GM19324 (cell line): ENCODE results near the gene DAPK1.

Experiments
- ATAC-seq: cut with Tn5 transposase; IDR thresholded peaks from one replicate; pipeline ENCODE4 v1.9.1; 2021; ENCODE audit warnings: mild to moderate bottlenecking, moderate library complexity; ENCODE audit not compliant: unreplicated experiment, low FRiP score

The DAPK1 gene

GRCh38 chr9:87497604-87498045, at the start of gene DAPK1:
TSS of gene DAPK1 (plus strand) at chr9:87497867. CDS start at chr9:87499078, 1,211 bp downstream.
- ATAC-seq, result peak; percentile 63

GRCh38 chr9:87451149-87451548, 46.5 kb upstream of the DAPK1 start:
- ATAC-seq, result no peak

GRCh38 chr9:87455407-87455806, 42.3 kb upstream of the DAPK1 start:
- no peak for ATAC-seq

- no peak for ATAC-seq
These were observed 36.4 kb upstream of the DAPK1 start for GRCh38 chr9:87461256-87461655.

GRCh38 chr9:87464110-87464991, 33.3 kb upstream of the DAPK1 start:
- ATAC-seq, result peak; percentile 60

- no peak for ATAC-seq
These were observed 32.7 kb upstream of the DAPK1 start for GRCh38 chr9:87464992-87465378.

GRCh38 chr9:87465816-87466215, 31.9 kb upstream of the DAPK1 start:
- ATAC-seq, result no peak

- ATAC-seq, result no peak
These were observed 30.5 kb upstream of the DAPK1 start for GRCh38 chr9:87467187-87467586.

GRCh38 chr9:87469793-87470465, 27.7 kb upstream of the DAPK1 start:
- no peak for ATAC-seq

GRCh38 chr9:87471746-87472145, 25.9 kb upstream of the DAPK1 start:
- no peak for ATAC-seq

- no peak for ATAC-seq
These were observed 22.2 kb upstream of the DAPK1 start for GRCh38 chr9:87475463-87475862.

- no peak for ATAC-seq
These were observed 19.3 kb upstream of the DAPK1 start for GRCh38 chr9:87478226-87478992.

GRCh38 chr9:87479801-87480201, 17.9 kb upstream of the DAPK1 start:
- ATAC-seq, result peak; percentile 76

GRCh38 chr9:87481890-87482855, 15.5 kb upstream of the DAPK1 start:
- ATAC-seq, result no peak

GRCh38 chr9:87490225-87490624, 7.4 kb upstream of the DAPK1 start:
- no peak for ATAC-seq

- no peak for ATAC-seq
These were observed 6.8 kb upstream of the DAPK1 start for GRCh38 chr9:87490907-87491306.

GRCh38 chr9:87491523-87491922, 6.1 kb upstream of the DAPK1 start:
- ATAC-seq, result no peak

- no peak for ATAC-seq
These were observed 5.0 kb upstream of the DAPK1 start for GRCh38 chr9:87492642-87493041.

- no peak for ATAC-seq
These were observed 2.6 kb upstream of the DAPK1 start for GRCh38 chr9:87494970-87495471.
